Naive thymus-derived CD8-positive, alpha-beta T cell (primary cell): ENCODE measurements around the gene PAX5. TPM values are rescaled to one million over a fixed set of nuclear protein-coding genes. Genes with fewer than 3 reads are reported as not detected.

ENCODE experiments used
- ATAC-seq, 2 donors: fragments of 150-1000 bp; cut with Tn5 transposase in 1 of 2; sonication (Bioruptor Pico), chemical (Tn5 transposase) in 1 of 2; 1 replicate in 1 of 2; 2 replicates in 1 of 2; pipeline ENCODE4 v1.10.0; 2021; ENCODE audit warnings: mild to moderate bottlenecking in 2 of 2, moderate library complexity in 2 of 2
- POLR2A ChIA-PET: fragments of 350-600 bp; sonication (Branson Sonifier 250); formaldehyde crosslinking; loops from one replicate; lab custom pipeline; 2021; ENCODE audit warnings: antibody characterized with exemption; lab: Charles Lee
- DNase-seq, 10 donors: peaks; one replicate each; pipeline versions ENCODE4 v3.0.0 to v3.0.0-alpha.2; 2020 to 2022
- H3K27ac Mint-ChIP-seq, 10 donors: one replicate each; pipeline ENCODE4 v1.8.0; 2020 to 2022; ENCODE audit warnings: mild to moderate bottlenecking in 10 of 10, mixed read lengths in 10 of 10, moderate library complexity in 4 of 10, inconsistent platforms in 1 of 10
- H3K27me3 Mint-ChIP-seq, 5 donors: one replicate each; pipeline ENCODE4 v1.8.0; 2021 to 2022; ENCODE audit warnings: mixed read lengths in 5 of 5
- H3K36me3 Mint-ChIP-seq, 3 donors: one replicate each; pipeline ENCODE4 v1.8.0; 2020 to 2022; ENCODE audit warnings: mixed read lengths in 3 of 3, mild to moderate bottlenecking in 2 of 3, inconsistent platforms in 1 of 3
- H3K4me1 Mint-ChIP-seq, 4 donors: one replicate each; pipeline ENCODE4 v1.8.0; 2021 to 2022; ENCODE audit warnings: mixed read lengths in 4 of 4
- H3K4me3 Mint-ChIP-seq, 10 donors: one replicate each; pipeline ENCODE4 v1.8.0; 2020 to 2022; ENCODE audit warnings: mild to moderate bottlenecking in 10 of 10, mixed read lengths in 10 of 10, moderate library complexity in 6 of 10, inconsistent platforms in 1 of 10
- H3K9me3 Mint-ChIP-seq, 9 donors: one replicate each; pipeline ENCODE4 v1.8.0; 2020 to 2022; ENCODE audit warnings: mixed read lengths in 9 of 9, mild to moderate bottlenecking in 3 of 9, inconsistent platforms in 1 of 9, moderate library complexity in 1 of 9
- polyA plus RNA-seq, 3 donors: library from polyadenylated mRNA; unstranded; fragments of 300-500 nt; fragmentation: Illumina TruSeq; gene quantifications; one replicate each; pipeline ENCODE4 v1.2.3, GENCODE V29; 2021
- total RNA-seq, 8 experiments: library from RNA in 2 of 8; stranded (reverse) in 2 of 8; gene quantifications; one replicate each; pipeline ENCODE4 v1.2.3 and lab custom pipeline; 2021 to 2026

The PAX5 gene
- total and polyA plus RNA-seq, 5 experiments from 2014 or later = 0.12 to 8.7 (median 8.5) TPM; not detected in 2

- ATAC-seq = no peak
- peaks cover 0 to 4% (median 0%) of the 10 kb centered on the region in 9 donors for H3K9me3 Mint-ChIP-seq
- no peaks in the 10 kb centered on the region for H3K36me3 Mint-ChIP-seq
- no peak overlapping the region for H3K4me3 Mint-ChIP-seq
- peaks cover 18 to 52% (median 43%) of the 10 kb centered on the region in 5 donors for H3K27me3 Mint-ChIP-seq
- POLR2A ChIA-PET = no interaction called here
- H3K4me1 Mint-ChIP-seq = peaks cover 4 to 6% (median 5%) of the 10 kb centered on the region in 4 donors
- DNase-seq = no peak
- peak overlapping the region in 1 of 10 donors; percentile 51 for H3K27ac Mint-ChIP-seq
These were observed 216.8 kb downstream of the PAX5 start for GRCh38 chr9:36817160-36817834.

DNA sequence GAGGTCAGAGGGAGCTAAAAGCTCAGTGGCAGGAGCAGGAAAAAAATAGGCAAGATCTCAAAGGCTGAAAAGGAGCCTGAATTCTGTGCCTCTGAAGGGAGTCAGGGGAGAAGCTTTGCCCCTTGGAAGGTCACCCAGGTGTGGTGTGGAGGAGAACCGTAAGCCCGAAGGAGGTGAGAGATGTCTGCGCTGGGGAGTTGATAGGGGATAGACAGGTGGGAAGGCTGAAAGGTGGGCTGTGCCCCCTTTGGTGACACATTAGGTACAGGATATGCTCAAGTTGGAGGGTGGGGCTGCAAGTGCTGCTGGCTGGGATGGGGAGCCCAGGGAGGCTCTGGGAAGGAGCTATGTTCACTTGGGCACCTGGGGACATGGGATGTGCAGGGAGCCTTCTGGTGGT, 217.7 kb downstream of the PAX5 start:
- Mint-ChIP-seq H3K9me3 (peaks cover 0 to 4% (median 0%) of the 10 kb centered on the region in 9 donors), H3K4me3 (no peak overlapping the region), H3K36me3 (no peaks in the 10 kb centered on the region), H3K4me1 (peaks cover 4 to 6% (median 5%) of the 10 kb centered on the region in 4 donors), H3K27me3 (peaks cover 18 to 52% (median 43%) of the 10 kb centered on the region in 5 donors), H3K27ac (no peak overlapping the region)
- DNase-seq (no peak), ATAC-seq (no peak)
- POLR2A ChIA-PET = no interaction called here

GRCh38 chr9:36815566-36816348, 218.3 kb downstream of the PAX5 start:
- H3K27me3 Mint-ChIP-seq = peaks cover 18 to 49% (median 43%) of the 10 kb centered on the region in 5 donors
- no peak for DNase-seq
- peaks cover 4 to 6% (median 5%) of the 10 kb centered on the region in 4 donors for H3K4me1 Mint-ChIP-seq
- POLR2A ChIA-PET = no interaction called here
- H3K4me3 Mint-ChIP-seq = no peak overlapping the region
- no peaks in the 10 kb centered on the region for H3K36me3 Mint-ChIP-seq
- H3K9me3 Mint-ChIP-seq = peaks cover 0 to 4% (median 0%) of the 10 kb centered on the region in 9 donors
- no peak for ATAC-seq
- no peak overlapping the region for H3K27ac Mint-ChIP-seq

DNA sequence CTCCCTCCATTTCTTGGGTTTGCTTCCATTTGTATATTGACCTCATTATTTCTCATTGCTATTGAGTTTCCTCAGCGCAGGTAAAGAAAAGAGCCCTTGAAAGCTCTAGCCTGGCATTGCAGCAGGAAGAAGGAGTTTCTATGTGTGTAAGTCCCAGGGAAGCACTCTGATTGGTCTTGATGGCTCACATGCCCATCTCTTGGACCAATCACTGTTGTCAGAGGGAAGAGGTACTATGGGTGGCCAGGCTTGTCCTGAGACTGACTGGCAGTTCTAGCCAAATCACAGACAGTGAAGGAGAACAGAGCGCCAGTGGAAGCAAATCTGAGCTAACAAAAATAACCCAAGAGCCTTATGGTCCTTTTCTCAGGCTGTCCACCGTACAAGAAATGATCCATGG, 219.0 kb downstream of the PAX5 start:
- H3K27me3 Mint-ChIP-seq = peaks cover 16 to 43% (median 38%) of the 10 kb centered on the region in 5 donors
- H3K36me3 Mint-ChIP-seq = no peaks in the 10 kb centered on the region
- DNase-seq (no peak), ATAC-seq (no peak)
- POLR2A ChIA-PET = no interaction called here
- H3K9me3 Mint-ChIP-seq = peaks cover 0 to 4% (median 0%) of the 10 kb centered on the region in 9 donors
- no peak overlapping the region for H3K27ac Mint-ChIP-seq
- peaks cover 4 to 6% (median 5%) of the 10 kb centered on the region in 4 donors for H3K4me1 Mint-ChIP-seq
- H3K4me3 Mint-ChIP-seq = no peak overlapping the region

- Mint-ChIP-seq H3K9me3 (no peaks in the 10 kb centered on the region), H3K4me3 (no peak overlapping the region), H3K4me1 (peaks cover 0 to 2% (median under 1%) of the 10 kb centered on the region in 4 donors), H3K27me3 (peaks cover 8 to 28% (median 24%) of the 10 kb centered on the region in 5 donors), H3K27ac (no peak overlapping the region), H3K36me3 (no peaks in the 10 kb centered on the region)
- POLR2A ChIA-PET = no interaction called here
- ATAC-seq (no peak), DNase-seq (no peak)
These were observed 220.9 kb downstream of the PAX5 start for GRCh38 chr9:36813154-36813553.

DNA sequence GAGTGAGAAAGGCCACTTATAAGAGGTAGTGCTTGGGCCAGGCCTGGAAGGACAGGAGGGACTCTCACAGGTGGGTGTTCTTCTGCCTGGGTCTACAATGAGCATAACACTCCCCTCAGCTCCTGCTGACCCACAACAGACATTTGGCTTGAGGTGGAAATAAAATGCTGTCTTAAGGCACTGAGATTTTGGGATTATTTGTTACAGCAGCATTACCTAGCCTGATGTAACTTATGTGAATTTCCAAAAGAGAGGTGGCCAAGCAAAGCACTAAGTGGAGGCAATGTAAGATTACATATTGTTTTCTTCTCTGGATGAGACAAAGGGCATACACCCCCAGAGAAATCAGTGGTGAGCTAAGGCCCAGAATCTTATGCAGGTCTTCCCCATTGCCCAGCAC, 221.5 kb downstream of the PAX5 start:
- Mint-ChIP-seq H3K36me3 (no peaks in the 10 kb centered on the region), H3K4me3 (no peak overlapping the region), H3K27ac (no peak overlapping the region), H3K9me3 (no peaks in the 10 kb centered on the region), H3K4me1 (peaks cover 0 to 2% (median 0%) of the 10 kb centered on the region in 4 donors), H3K27me3 (peaks cover 4 to 25% (median 19%) of the 10 kb centered on the region in 5 donors)
- DNase-seq = no peak
- POLR2A ChIA-PET = no interaction called here
- ATAC-seq = no peak

DNA sequence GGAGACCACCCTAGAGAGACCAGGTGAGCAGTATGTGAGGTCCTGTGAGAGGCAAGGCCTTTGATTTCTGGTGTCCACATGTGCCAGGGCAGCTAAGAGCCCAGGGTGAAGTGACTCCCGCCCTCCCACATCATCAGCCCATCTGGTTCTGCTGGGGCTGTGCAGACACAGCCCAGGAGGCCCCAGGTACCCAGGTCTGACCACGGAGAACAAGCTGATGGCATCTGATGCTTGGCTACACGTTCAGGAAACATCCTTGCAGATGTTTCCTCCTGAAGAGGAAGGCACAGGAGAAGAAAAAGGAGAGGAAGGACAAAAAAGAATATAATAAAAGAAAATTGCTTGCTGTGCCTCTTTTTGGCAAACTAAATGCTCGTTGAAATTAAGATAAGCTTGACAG, 225.8 kb downstream of the PAX5 start:
- DNase-seq (no peak), ATAC-seq (no peak)
- H3K9me3 Mint-ChIP-seq = no peaks in the 10 kb centered on the region
- no peaks in the 10 kb centered on the region for H3K36me3 Mint-ChIP-seq
- no peak overlapping the region for H3K27ac Mint-ChIP-seq
- POLR2A ChIA-PET = no interaction called here
- no peak overlapping the region for H3K4me3 Mint-ChIP-seq
- H3K4me1 Mint-ChIP-seq = peaks cover 0 to 2% (median 0%) of the 10 kb centered on the region in 4 donors
- peaks cover 0 to 3% (median 2%) of the 10 kb centered on the region in 5 donors for H3K27me3 Mint-ChIP-seq

DNA sequence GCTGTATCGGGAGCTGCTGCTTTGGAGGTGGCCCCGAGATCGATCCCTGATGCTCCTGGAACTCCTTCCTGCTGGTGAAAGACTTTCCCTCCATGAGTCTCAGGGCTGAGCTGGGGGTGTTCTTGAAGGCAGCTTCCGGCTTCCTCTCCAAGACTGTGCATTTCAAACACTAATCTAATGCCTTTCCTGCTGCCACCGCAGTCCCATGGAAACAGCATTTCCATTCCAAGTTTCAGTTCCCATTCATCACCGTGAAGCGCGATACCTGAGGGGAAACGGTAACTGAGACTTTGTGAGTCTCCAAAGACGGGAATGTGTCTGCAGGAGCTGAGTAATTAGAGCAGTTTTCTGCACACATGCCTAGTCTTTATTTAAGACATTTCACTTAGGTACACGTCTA, 230.1 kb downstream of the PAX5 start:
- POLR2A ChIA-PET = no interaction called here
- Mint-ChIP-seq H3K27ac (no peak overlapping the region), H3K36me3 (no peaks in the 10 kb centered on the region), H3K4me1 (peaks cover 0 to 2% (median 0%) of the 10 kb centered on the region in 4 donors), H3K9me3 (no peaks in the 10 kb centered on the region), H3K4me3 (no peak overlapping the region), H3K27me3 (peaks cover 4 to 39% (median 22%) of the 10 kb centered on the region in 5 donors)
- DNase-seq (no peak), ATAC-seq (no peak)

DNA sequence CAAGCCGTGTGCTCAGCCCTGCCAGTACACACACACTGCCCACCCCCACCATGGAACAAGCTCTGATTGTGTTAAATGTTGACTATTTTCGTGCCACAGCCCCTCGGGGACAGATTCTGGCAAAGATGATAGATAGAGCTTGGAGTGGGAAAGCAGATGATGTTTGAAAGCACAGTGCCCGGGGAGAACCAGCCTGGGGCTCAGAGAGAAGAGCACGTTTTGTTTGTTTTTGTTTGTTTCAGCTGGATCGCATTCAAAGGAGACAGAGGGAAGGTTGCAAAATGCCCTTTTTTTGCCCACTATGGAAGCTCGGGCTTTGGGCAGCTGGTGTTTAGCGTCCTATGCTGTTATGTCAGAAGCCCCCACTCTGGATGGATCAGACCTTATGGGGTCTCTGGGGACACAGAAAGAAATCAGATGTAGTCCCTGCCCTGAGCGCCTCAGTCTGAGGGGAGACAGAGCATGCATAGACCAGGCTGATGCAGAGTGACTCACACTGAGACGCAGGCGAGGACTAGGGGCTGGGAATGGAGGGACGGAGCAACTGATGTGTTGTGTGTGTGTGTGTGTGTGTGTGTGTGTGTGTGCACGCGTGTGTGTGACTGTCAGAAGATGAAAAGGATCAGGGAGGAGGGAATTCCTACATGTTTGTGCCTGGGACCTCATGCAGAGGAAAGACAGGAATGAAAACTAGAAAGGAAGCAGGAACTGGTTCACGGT, 231.7 kb downstream of the PAX5 start:
- Mint-ChIP-seq H3K4me3 (no peak overlapping the region), H3K9me3 (no peaks in the 10 kb centered on the region)
- no peak for ATAC-seq

DNA sequence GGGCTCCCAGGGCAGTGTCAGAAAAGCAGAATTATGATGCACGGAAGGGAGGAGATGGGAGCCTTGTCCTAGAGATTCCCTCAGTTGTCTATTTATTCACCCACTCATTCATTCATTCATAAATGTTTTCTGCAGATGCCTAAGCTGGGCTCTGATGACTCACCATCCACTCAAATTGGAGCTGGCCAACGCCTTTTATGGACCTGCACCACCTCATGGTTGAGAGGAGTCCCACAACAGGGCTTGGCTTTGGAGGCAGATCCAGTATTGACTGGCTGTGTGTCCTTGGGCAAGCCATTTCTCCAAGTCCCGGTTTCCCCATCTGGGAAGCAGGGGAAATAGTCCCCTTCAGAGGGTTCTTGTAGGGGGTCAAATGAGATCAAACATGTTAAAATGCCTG, 233.6 kb downstream of the PAX5 start:
- no peak for ATAC-seq
- H3K27ac Mint-ChIP-seq = peak overlapping the region in 2 of 10 donors; percentile 15 to 46
- no peak for DNase-seq
- no peaks in the 10 kb centered on the region for H3K4me1 Mint-ChIP-seq
- H3K27me3 Mint-ChIP-seq = peaks cover 5 to 44% (median 22%) of the 10 kb centered on the region in 5 donors
- H3K9me3 Mint-ChIP-seq = no peaks in the 10 kb centered on the region
- POLR2A ChIA-PET = no interaction called here
- H3K4me3 Mint-ChIP-seq = no peak overlapping the region
- H3K36me3 Mint-ChIP-seq = no peaks in the 10 kb centered on the region

More for the DNA sequence above, 231.7 kb downstream of the PAX5 start:
- Mint-ChIP-seq H3K4me1 (no peaks in the 10 kb centered on the region), H3K27ac (no peak overlapping the region), H3K36me3 (no peaks in the 10 kb centered on the region), H3K27me3 (peaks cover 5 to 44% (median 22%) of the 10 kb centered on the region in 5 donors)
- DNase-seq = no peak
- POLR2A ChIA-PET = no interaction called here

- H3K9me3 Mint-ChIP-seq = peaks cover 0 to 9% (median 2%) of the 10 kb centered on the region in 9 donors
- POLR2A ChIA-PET = no interaction called here
- DNase-seq (no peak), ATAC-seq (no peak)
- H3K4me1 Mint-ChIP-seq = no peaks in the 10 kb centered on the region
- H3K27me3 Mint-ChIP-seq = peaks cover 5 to 44% (median 22%) of the 10 kb centered on the region in 5 donors
- peaks cover 0 to 3% (median under 1%) of the 10 kb centered on the region in 3 donors for H3K36me3 Mint-ChIP-seq
- no peak overlapping the region for H3K27ac Mint-ChIP-seq
- H3K4me3 Mint-ChIP-seq = no peak overlapping the region
These were observed 235.6 kb downstream of the PAX5 start for GRCh38 chr9:36798350-36799065.
